Keratinocyte (primary cell): ENCODE measurements around the gene FIBP.

Source experiments
- CTCF ChIP-seq, 3 experiments: IDR thresholded peaks in 1 of 3; conservative IDR thresholded peaks in 1 of 3; optimal IDR thresholded peaks in 1 of 3; 2 replicates in 2 of 3; 3 replicates in 1 of 3; pipeline versions ENCODE3 to v1.5.1; 2011; ENCODE audit warnings: low read length in 3 of 3, mild to moderate bottlenecking in 3 of 3, moderate library complexity in 2 of 3, control low read depth in 1 of 3, inconsistent platforms in 1 of 3; ENCODE audit not compliant: insufficient read depth in 2 of 3; ENCODE audit errors: extremely low read depth in 1 of 3
- EZH2 ChIP-seq: IDR thresholded peaks from one replicate; pipeline ENCODE4 v1.6.1; 2012; ENCODE audit warnings: inconsistent platforms, mild to moderate bottlenecking, low read length, moderate library complexity

GRCh38 chr11:65859095-65859811, 29.0 kb downstream of the FIBP start:
- TF ChIP-seq CTCF (optimal IDR thresholded peaks at IDR 0.05 in 1 of 3, IDR thresholded peaks at IDR 0.05 in 1 of 3, conservative IDR thresholded peaks at IDR 0.05 in 1 of 3; ENCODE audit: extremely low read depth in 1 of 3, insufficient read depth in 2 of 3, low read length in 3 of 3) (no peak), EZH2 (no peak)
